ENCODE measurements around the gene GMCL2.
"Not testable (repeated sequence)": the region's sequence is repeated elsewhere in the genome, so short reads cannot be mapped to it uniquely, and the experiment has no call there.

GRCh38 chr5:178198151-178198550, 11.0 kb upstream of the GMCL2 start:
- TF ChIP-seq CTCF, POLR2AphosphoS5, POLR2A (IDR thresholded peaks at IDR 0.05): not testable (repeated sequence)

All from gastroesophageal sphincter (tissue), 3 donors.